ENCODE data around the gene RBMS1. TPM values are rescaled to one million over a fixed set of nuclear protein-coding genes. Genes with fewer than 3 reads are reported as not detected.

Gene RBMS1
- total and polyA plus RNA-seq, 2 of the 13 experiments (the other 11 are each of a cell fraction or from before 2014, with no cell fraction given): 55.5 to 110 TPM

- TF ChIP-seq HIC2 (CRISPR knock-in tag; IDR thresholded peaks at IDR 0.05; ENCODE audit: low read depth) (0 out of 2 replicates have a peak, but pooled peaks have one; percentile 31), ZNF710 (CRISPR knock-in tag; IDR thresholded peaks at IDR 0.05; ENCODE audit: borderline replicate concordance) (peak; percentile 57; the same call in 1 of the 2 replicates), RARG (CRISPR knock-in tag; IDR thresholded peaks at IDR 0.05; ENCODE audit: low read depth) (peak; percentile 68; the same call in 1 of the 2 replicates), ZNF660 (CRISPR knock-in tag; IDR thresholded peaks at IDR 0.05; ENCODE audit: borderline replicate concordance, low read depth) (no peak), ZC3H13 (CRISPR knock-in tag; IDR thresholded peaks at IDR 0.05) (0 out of 2 replicates have a peak, but pooled peaks have one; percentile 53), REL (CRISPR knock-in tag; conservative IDR thresholded peaks at IDR 0.05) (no peak), ZNF781 (CRISPR knock-in tag; IDR thresholded peaks at IDR 0.05; ENCODE audit: borderline replicate concordance, not compliant biosample characterization) (peak; percentile 92), CCDC6 (CRISPR knock-in tag; IDR thresholded peaks at IDR 0.05) (peak; percentile 84), ZBTB1 (CRISPR knock-in tag; IDR thresholded peaks at IDR 0.05; ENCODE audit: borderline replicate concordance) (no peak), MXD4 (CRISPR knock-in tag; IDR thresholded peaks at IDR 0.05) (no peak), ZNF281 (CRISPR knock-in tag; IDR thresholded peaks at IDR 0.05; ENCODE audit: borderline replicate concordance) (0 out of 2 replicates have a peak, but pooled peaks have one; percentile 30), ZMYM4 (CRISPR knock-in tag; IDR thresholded peaks at IDR 0.05) (peak; percentile 91), ZNF614 (CRISPR knock-in tag; IDR thresholded peaks at IDR 0.05; ENCODE audit: borderline replicate concordance) (peak; percentile 59; the same call in 1 of the 2 replicates), ZNF777 (CRISPR knock-in tag; IDR thresholded peaks at IDR 0.05) (peak; percentile 71), ZNF891 (CRISPR knock-in tag; IDR thresholded peaks at IDR 0.05) (peak; percentile 64; the same call in 1 of the 2 replicates), RXRB (CRISPR knock-in tag; IDR thresholded peaks at IDR 0.05; ENCODE audit: borderline replicate concordance) (0 out of 2 replicates have a peak, but pooled peaks have one; percentile 9), ZNF441 (CRISPR knock-in tag; IDR thresholded peaks at IDR 0.05; ENCODE audit: borderline replicate concordance) (peak; percentile 45; the same call in 1 of the 2 replicates), THAP7 (CRISPR knock-in tag; IDR thresholded peaks at IDR 0.05) (peak; percentile 77; the same call in 1 of the 2 replicates), ZBTB7B (CRISPR knock-in tag; IDR thresholded peaks at IDR 0.05) (no peak; the same call in 1 of the 2 replicates), ZFYVE20 (CRISPR knock-in tag; IDR thresholded peaks at IDR 0.05; ENCODE audit: borderline replicate concordance, low read depth) (no peak), SNAPC2 (CRISPR knock-in tag; IDR thresholded peaks at IDR 0.05) (peak; percentile 83)
These were observed 223.6 kb downstream of the RBMS1 start (continued) for GRCh38 chr2:160269803-160270570.

Measured in HepG2 (cell line).